HEK293 (cell line): ENCODE measurements around the gene PDE2A.

Experiments
- CTCF ChIP-seq: fragments of 450-650 bp; formaldehyde crosslinking; IDR thresholded peaks from 2 replicates; pipeline ENCODE4 v1.5.1; 2016; ENCODE audit warnings: missing biosample characterization, missing genetic modification characterization
- ELK4 ChIP-seq: IDR thresholded peaks from 2 replicates; pipeline ENCODE4 v1.6.1; 2011; ENCODE audit warnings: mild to moderate bottlenecking, low read depth, low read length, borderline replicate concordance
- HOXA7 ChIP-seq: sonication (generic); formaldehyde crosslinking; IDR thresholded peaks from 2 replicates; pipeline ENCODE4 v1.8.1; 2022; ENCODE audit warnings: missing genetic modification reagents, borderline replicate concordance
- PATZ1 ChIP-seq: fragments of 450-650 bp; formaldehyde crosslinking; IDR thresholded peaks from 2 replicates; pipeline ENCODE4 v1.5.1; 2016; ENCODE audit warnings: missing biosample characterization, missing genetic modification characterization
- WT1 ChIP-seq: fragments of 450-650 bp; formaldehyde crosslinking; IDR thresholded peaks from 2 replicates; pipeline ENCODE4 v1.5.1; 2016; ENCODE audit warnings: missing biosample characterization, missing genetic modification characterization
- ZNF2 ChIP-seq: fragments of 450-650 bp; formaldehyde crosslinking; IDR thresholded peaks from 2 replicates; pipeline ENCODE4 v1.5.1; 2016; ENCODE audit warnings: missing biosample characterization, missing genetic modification characterization
- ZNF354C ChIP-seq: fragments of 450-650 bp; formaldehyde crosslinking; IDR thresholded peaks from 2 replicates; pipeline ENCODE4 v1.5.1; 2016; ENCODE audit warnings: missing biosample characterization, missing genetic modification characterization, low read depth, borderline replicate concordance
- ZNF513 ChIP-seq: fragments of 450-650 bp; IDR thresholded peaks from 2 replicates; pipeline ENCODE4 v1.5.1; 2018; ENCODE audit warnings: missing biosample characterization, missing genetic modification characterization
- ZNF621 ChIP-seq: fragments of 450-650 bp; formaldehyde crosslinking; IDR thresholded peaks from 2 replicates; pipeline ENCODE4 v1.5.1; 2017; ENCODE audit warnings: missing biosample characterization, missing genetic modification characterization
- ZNF658 ChIP-seq: fragments of 450-650 bp; formaldehyde crosslinking; IDR thresholded peaks from 2 replicates; pipeline ENCODE4; 2016; ENCODE audit warnings: missing biosample characterization, missing genetic modification characterization
- ZNF843 ChIP-seq: fragments of 450-650 bp; formaldehyde crosslinking; IDR thresholded peaks from 2 replicates; pipeline ENCODE4 v1.5.1; 2016; ENCODE audit warnings: missing biosample characterization, missing genetic modification characterization
- TF ChIP-seq, protein P1 (sequence below): fragments of 450-650 bp; formaldehyde crosslinking; IDR thresholded peaks from 2 replicates; pipeline ENCODE4 v1.5.1; 2016; ENCODE audit warnings: missing biosample characterization, missing genetic modification characterization

DNA sequence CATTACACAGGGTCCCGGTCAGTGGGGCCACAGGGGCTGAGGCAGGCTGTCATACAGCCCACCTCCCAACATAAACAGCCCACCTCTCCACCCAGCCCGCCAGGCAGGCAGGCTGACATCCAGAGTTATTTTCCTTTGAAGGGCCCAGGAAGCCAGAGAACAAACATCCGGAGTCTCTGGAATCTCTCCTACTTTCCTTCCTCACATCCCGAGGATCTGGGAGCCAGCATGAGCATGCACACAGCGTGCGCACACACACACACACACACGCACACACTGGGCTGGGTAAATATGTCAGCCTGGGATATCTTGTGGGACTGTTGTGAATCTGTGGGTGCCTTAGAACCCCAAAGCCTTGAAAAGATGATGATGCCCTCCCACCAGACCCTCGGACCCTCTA is 55.4 kb downstream of the PDE2A start:
- TF ChIP-seq ZNF2 (tag by site-specific recombination) (no peak), CTCF (tag by site-specific recombination) (no peak), ZNF354C (tag by site-specific recombination) (no peak), ZNF621 (tag by site-specific recombination) (no peak), ZNF658 (tag by site-specific recombination) (no peak), ELK4 (no peak), ZNF843 (tag by site-specific recombination) (no peak), ZNF513 (tag by site-specific recombination) (no peak), HOXA7 (CRISPR knock-in tag) (no peak), PATZ1 (tag by site-specific recombination) (no peak), WT1 (tag by site-specific recombination) (no peak)
- TF ChIP-seq, protein P1, sequence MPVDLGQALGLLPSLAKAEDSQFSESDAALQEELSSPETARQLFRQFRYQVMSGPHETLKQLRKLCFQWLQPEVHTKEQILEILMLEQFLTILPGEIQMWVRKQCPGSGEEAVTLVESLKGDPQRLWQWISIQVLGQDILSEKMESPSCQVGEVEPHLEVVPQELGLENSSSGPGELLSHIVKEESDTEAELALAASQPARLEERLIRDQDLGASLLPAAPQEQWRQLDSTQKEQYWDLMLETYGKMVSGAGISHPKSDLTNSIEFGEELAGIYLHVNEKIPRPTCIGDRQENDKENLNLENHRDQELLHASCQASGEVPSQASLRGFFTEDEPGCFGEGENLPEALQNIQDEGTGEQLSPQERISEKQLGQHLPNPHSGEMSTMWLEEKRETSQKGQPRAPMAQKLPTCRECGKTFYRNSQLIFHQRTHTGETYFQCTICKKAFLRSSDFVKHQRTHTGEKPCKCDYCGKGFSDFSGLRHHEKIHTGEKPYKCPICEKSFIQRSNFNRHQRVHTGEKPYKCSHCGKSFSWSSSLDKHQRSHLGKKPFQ (tag by site-specific recombination) = no peak
